Hematopoietic multipotent progenitor cell treated with erythropoietin and hydrocortisone succinate and interleukin-3 and kit ligand, for 8 days (in vitro differentiated cells): ENCODE measurements around the gene PTGES.

Experiments used
- DNase-seq: peaks from one replicate; pipeline ENCODE4 v3.0.0-alpha.2; 2015

The PTGES gene

GRCh38 chr9:129716091-129716490, 36.8 kb downstream of the PTGES start:
- no peak for DNase-seq

GRCh38 chr9:129714511-129715061, 38.3 kb downstream of the PTGES start:
- DNase-seq: no peak

GRCh38 chr9:129713402-129713679, 39.5 kb downstream of the PTGES start:
- no peak for DNase-seq

GRCh38 chr9:129712634-129713401, 40.0 kb downstream of the PTGES start:
- no peak for DNase-seq

- no peak for DNase-seq
These were observed 42.7 kb downstream of the PTGES start for GRCh38 chr9:129710169-129710453.

GRCh38 chr9:129709438-129710168, 43.2 kb downstream of the PTGES start:
- no peak for DNase-seq

GRCh38 chr9:129708793-129709192, 44.0 kb downstream of the PTGES start:
- no peak for DNase-seq

- no peak for DNase-seq
These were observed 48.0 kb downstream of the PTGES start for GRCh38 chr9:129704807-129705206.

GRCh38 chr9:129703667-129704355, 49.0 kb downstream of the PTGES start:
- DNase-seq: no peak

- DNase-seq: no peak
These were observed 50.0 kb downstream of the PTGES start for GRCh38 chr9:129702589-129703520.

GRCh38 chr9:129701549-129701948, 51.3 kb downstream of the PTGES start:
- DNase-seq: no peak

GRCh38 chr9:129701054-129701453, 51.8 kb downstream of the PTGES start:
- no peak for DNase-seq

GRCh38 chr9:129698254-129698757, 54.5 kb downstream of the PTGES start:
- DNase-seq: no peak

- DNase-seq: no peak
These were observed 55.1 kb downstream of the PTGES start for GRCh38 chr9:129697656-129698253.

GRCh38 chr9:129696944-129697655, 55.7 kb downstream of the PTGES start:
- no peak for DNase-seq

GRCh38 chr9:129695870-129696269, 57.0 kb downstream of the PTGES start:
- no peak for DNase-seq

- no peak for DNase-seq
These were observed 58.6 kb downstream of the PTGES start for GRCh38 chr9:129694243-129694646.

GRCh38 chr9:129693741-129694140, 59.1 kb downstream of the PTGES start:
- DNase-seq: no peak

GRCh38 chr9:129692534-129692933, 60.3 kb downstream of the PTGES start:
- DNase-seq: no peak
